SK-N-SH treated with all-trans-retinoic acid at 6 μM for 48 hours (cell line): ENCODE measurements around the gene MRM3.

Source experiments
- ATAC-seq: fragments of 200-7000 bp; cut with Tn5 transposase; 3 replicates; pipeline ENCODE4 v1.9.1; 2020; ENCODE audit warnings: mild to moderate bottlenecking, moderate library complexity
- ARNTL ChIP-seq: fragments of 450-650 bp; formaldehyde crosslinking; IDR thresholded peaks from 2 replicates; pipeline ENCODE4 v1.5.0; 2020; ENCODE audit warnings: low read depth, mild to moderate bottlenecking, moderate library complexity, borderline replicate concordance
- BACH2 ChIP-seq: fragments of 250-450 bp; sonication (Bioruptor Pico); IDR thresholded peaks from 2 replicates; pipeline ENCODE4 v1.9.0; 2021; ENCODE audit warnings: mild to moderate bottlenecking, borderline replicate concordance
- CSDC2 ChIP-seq: fragments of 250-450 bp; sonication (Bioruptor Pico); IDR thresholded peaks from 2 replicates; pipeline ENCODE4 v1.5.0; 2020; ENCODE audit warnings: mild to moderate bottlenecking, moderate library complexity
- CSRNP3 ChIP-seq: fragments of 250-450 bp; sonication (Bioruptor Pico); IDR thresholded peaks from 2 replicates; pipeline ENCODE4 v1.5.1; 2021; ENCODE audit warnings: mild to moderate bottlenecking, moderate library complexity
- ESRRG ChIP-seq: fragments of 250-450 bp; sonication (Bioruptor Pico); IDR thresholded peaks from 2 replicates; pipeline ENCODE4 v1.6.1; 2021; ENCODE audit warnings: mild to moderate bottlenecking
- GLIS3 ChIP-seq: fragments of 250-450 bp; sonication (Bioruptor Pico); IDR thresholded peaks from 2 replicates; pipeline ENCODE4 v1.5.0; 2020; ENCODE audit warnings: mild to moderate bottlenecking, moderate library complexity
- ISL1 ChIP-seq: fragments of 250-450 bp; sonication (Bioruptor Pico); IDR thresholded peaks from 2 replicates; pipeline ENCODE4 v2.1.2; 2022; ENCODE audit warnings: mild to moderate bottlenecking, moderate library complexity
- OSR1 ChIP-seq: fragments of 250-450 bp; sonication (Bioruptor Pico); IDR thresholded peaks from 2 replicates; pipeline ENCODE4 v1.8.0; 2022; ENCODE audit warnings: moderate library complexity, mild to moderate bottlenecking, inconsistent platforms
- PATZ1 ChIP-seq: fragments of 250-450 bp; sonication (Bioruptor Pico); IDR thresholded peaks from 2 replicates; pipeline ENCODE4 v1.8.0; 2020; ENCODE audit warnings: mild to moderate bottlenecking, moderate library complexity, borderline replicate concordance
- PPARA ChIP-seq: fragments of 250-450 bp; sonication (Bioruptor Pico); IDR thresholded peaks from 2 replicates; pipeline ENCODE4 v1.5.0; 2020; ENCODE audit warnings: mild to moderate bottlenecking, borderline replicate concordance
- RARB ChIP-seq: fragments of 250-450 bp; sonication (Bioruptor Pico); IDR thresholded peaks from 2 replicates; pipeline ENCODE4 v1.8.0; 2021; ENCODE audit warnings: mild to moderate bottlenecking, moderate library complexity
- SNAI2 ChIP-seq: fragments of 250-450 bp; sonication (Bioruptor Pico); IDR thresholded peaks from 2 replicates; pipeline ENCODE4 v1.5.0; 2020; ENCODE audit warnings: mild to moderate bottlenecking, moderate library complexity
- TCF4 ChIP-seq: fragments of 250-450 bp; sonication (Bioruptor Pico); IDR thresholded peaks from 2 replicates; pipeline ENCODE4 v1.8.0; 2021; ENCODE audit warnings: mild to moderate bottlenecking, moderate library complexity, borderline replicate concordance
- TOX ChIP-seq: fragments of 250-450 bp; sonication (Bioruptor Pico); IDR thresholded peaks from 2 replicates; pipeline ENCODE4 v1.8.0; 2021; ENCODE audit warnings: mild to moderate bottlenecking, moderate library complexity, borderline replicate concordance
- TSHZ2 ChIP-seq: fragments of 250-450 bp; sonication (Bioruptor Pico); IDR thresholded peaks from 2 replicates; pipeline ENCODE4 v1.5.0; 2020; ENCODE audit warnings: mild to moderate bottlenecking, moderate library complexity
- ZC3H10 ChIP-seq: fragments of 250-450 bp; sonication (Bioruptor Pico); IDR thresholded peaks from 2 replicates; pipeline ENCODE4 v1.5.1; 2021; ENCODE audit warnings: mild to moderate bottlenecking, moderate library complexity
- ZFP3 ChIP-seq: fragments of 250-450 bp; sonication (Bioruptor Pico); IDR thresholded peaks from 2 replicates; pipeline ENCODE4 v1.5.0; 2020; ENCODE audit warnings: mild to moderate bottlenecking, moderate library complexity
- ZFP30 ChIP-seq: fragments of 450-650 bp; formaldehyde crosslinking; IDR thresholded peaks from 2 replicates; pipeline ENCODE4 v1.5.0; 2022; ENCODE audit warnings: mild to moderate bottlenecking, moderate library complexity
- ZNF565 ChIP-seq: fragments of 450-650 bp; formaldehyde crosslinking; conservative IDR thresholded peaks from 2 replicates; pipeline ENCODE4 v1.5.0; 2020; ENCODE audit warnings: low read depth, mild to moderate bottlenecking, moderate library complexity
- ZNF70 ChIP-seq: fragments of 450-650 bp; formaldehyde crosslinking; IDR thresholded peaks from 2 replicates; pipeline ENCODE4 v1.5.0; 2020; ENCODE audit warnings: mild to moderate bottlenecking, moderate library complexity

The MRM3 gene

GRCh38 chr17:740240-741017 lies 41.7 kb upstream of the MRM3 start:
- no peak for ATAC-seq
- TF ChIP-seq OSR1 (CRISPR knock-in tag) = no peak
- TF ChIP-seq PATZ1 (CRISPR knock-in tag) = no peak
- TF ChIP-seq BACH2 (CRISPR knock-in tag) = no peak
- TF ChIP-seq ZNF70 = no peak
- no peak for TF ChIP-seq ESRRG (CRISPR knock-in tag)
- no peak for TF ChIP-seq GLIS3
- no peak for TF ChIP-seq ZFP30 (CRISPR knock-in tag)
- TF ChIP-seq ARNTL = no peak
- TF ChIP-seq ZNF565 (CRISPR knock-in tag) = no peak
- TF ChIP-seq TSHZ2 (CRISPR knock-in tag) = no peak

GRCh38 chr17:742147-742793 lies 39.9 kb upstream of the MRM3 start:
- ATAC-seq = no peak
- TF ChIP-seq RARB (CRISPR knock-in tag) (no peak), ZNF565 (CRISPR knock-in tag) (no peak), OSR1 (CRISPR knock-in tag) (no peak), SNAI2 (CRISPR knock-in tag) (no peak), CSRNP3 (CRISPR knock-in tag) (no peak), CSDC2 (CRISPR knock-in tag) (no peak), PATZ1 (CRISPR knock-in tag) (no peak), TSHZ2 (CRISPR knock-in tag) (no peak), ISL1 (CRISPR knock-in tag) (no peak)

- ATAC-seq = no peak
- no peak for TF ChIP-seq ARNTL
- TF ChIP-seq TOX (CRISPR knock-in tag) = no peak
- no peak for TF ChIP-seq CSDC2 (CRISPR knock-in tag)
- no peak for TF ChIP-seq ZFP3 (CRISPR knock-in tag)
- TF ChIP-seq CSRNP3 (CRISPR knock-in tag) = no peak
- TF ChIP-seq PPARA (CRISPR knock-in tag) = no peak
- TF ChIP-seq OSR1 (CRISPR knock-in tag) = no peak
- no peak for TF ChIP-seq ZC3H10 (CRISPR knock-in tag)
- no peak for TF ChIP-seq RARB (CRISPR knock-in tag)
- TF ChIP-seq TCF4 (CRISPR knock-in tag) = no peak
Observed at GRCh38 chr17:743139-743538, 39.0 kb upstream of the MRM3 start.
